SK-N-MC (cell line): ENCODE data around the gene SCCPDH.

Source experiments
- EZH2 ChIP-seq: fragments of 200-600 bp; sonication (generic); IDR thresholded peaks from one replicate; pipeline ENCODE4 v1.6.1; 2017; ENCODE audit warnings: antibody characterized with exemption
- FOXP2 ChIP-seq: optimal IDR thresholded peaks from 2 replicates; pipeline ENCODE3; 2011; ENCODE audit warnings: mild to moderate bottlenecking, moderate library complexity; ENCODE audit not compliant: insufficient read depth; ENCODE audit errors: extremely low read length, control extremely low read depth
- POLR2AphosphoS5 ChIP-seq: IDR thresholded peaks from 2 replicates; pipeline ENCODE4 v1.6.1; 2012; ENCODE audit warnings: mild to moderate bottlenecking, low read depth, low read length, borderline replicate concordance

- TF ChIP-seq EZH2 (no peak), FOXP2 (no peak), POLR2AphosphoS5 (no peak)
Measured at GRCh38 chr1:246680190-246680589, 44.0 kb upstream of the SCCPDH start.
